ENCODE results near the gene PACRG. TPM values are rescaled to one million over a fixed set of nuclear protein-coding genes. Genes with fewer than 3 reads are reported as not detected.

The PACRG gene
- total and polyA plus RNA-seq, 2 experiments from 2014 or later = 0.17 to 0.68 TPM

DNA sequence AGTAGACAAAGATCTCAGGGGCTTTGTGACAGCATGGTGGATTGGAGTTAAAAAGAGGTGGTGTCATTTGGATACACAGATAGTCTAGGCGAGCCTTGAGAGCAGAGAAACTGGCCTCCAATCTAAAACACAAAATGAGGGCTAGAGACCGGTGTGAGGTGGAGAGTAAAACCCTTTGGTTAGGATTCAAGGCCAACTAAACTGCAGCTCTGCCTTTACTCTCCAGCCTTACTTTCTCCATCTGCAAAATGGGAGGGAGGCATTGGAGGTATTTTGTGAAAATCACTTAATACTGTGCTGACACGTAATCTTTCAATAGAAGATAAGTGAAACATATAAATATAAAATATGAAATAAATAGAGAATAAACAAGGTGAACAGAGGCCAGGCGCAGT is 597.6 kb downstream of the PACRG start:
- Histone ChIP-seq H3K4me2 (no peak overlapping the region), H3F3A (replicated peaks; ENCODE audit: low read depth) (no peaks in the 10 kb centered on the region), H2AFZ (no peak overlapping the region), H3K4me3 (no peak overlapping the region), H3K36me3 (ENCODE audit: insufficient read depth) (no peaks in the 10 kb centered on the region), H3K9me2 (ENCODE audit: insufficient read depth) (no peaks in the 10 kb centered on the region), H3K79me2 (replicated peaks; ENCODE audit: insufficient read depth) (no peaks in the 10 kb centered on the region), H3K27ac (ENCODE audit: low read depth) (no peak overlapping the region), H3K27me3 (ENCODE audit: insufficient read depth) (no peaks in the 10 kb centered on the region), H4K20me1 (replicated peaks; ENCODE audit: insufficient read depth) (no peaks in the 10 kb centered on the region), H3K4me1 (ENCODE audit: insufficient read depth) (no peaks in the 10 kb centered on the region)
- H3K4me1 Mint-ChIP-seq = peaks cover 3% of the 10 kb centered on the region
- H3K27ac Mint-ChIP-seq = no peak overlapping the region
- DNase-seq (ENCODE audit: low spot score) (no peak), ATAC-seq (no peak)
- H3K9me3 Mint-ChIP-seq = peaks cover 7% of the 10 kb centered on the region; the same call in 1 of the 3 replicates
- H3K36me3 Mint-ChIP-seq (ENCODE audit: low read depth) = peaks cover 3% of the 10 kb centered on the region; the same call in 2 of the 3 replicates
- peaks cover 3% of the 10 kb centered on the region for H3K27me3 Mint-ChIP-seq (ENCODE audit: insufficient read depth, low read depth, poor library complexity)
- no peak overlapping the region for H3K4me3 Mint-ChIP-seq
- no peak for TF ChIP-seq CTCF (conservative IDR thresholded peaks at IDR 0.05; ENCODE audit: low read depth in 2 of 2)
- no peak for TF ChIP-seq EZH2 (IDR thresholded peaks at IDR 0.05; ENCODE audit: low read depth, unreplicated experiment)
- TF ChIP-seq JUNB (IDR thresholded peaks at IDR 0.05; ENCODE audit: unreplicated experiment) = no peak
- no peak for TF ChIP-seq STAT1 (IDR thresholded peaks at IDR 0.05; ENCODE audit: unreplicated experiment)
- no peak for TF ChIP-seq POLR2AphosphoS5 (IDR thresholded peaks at IDR 0.05; ENCODE audit: low read depth)
- TF ChIP-seq, protein P1, sequence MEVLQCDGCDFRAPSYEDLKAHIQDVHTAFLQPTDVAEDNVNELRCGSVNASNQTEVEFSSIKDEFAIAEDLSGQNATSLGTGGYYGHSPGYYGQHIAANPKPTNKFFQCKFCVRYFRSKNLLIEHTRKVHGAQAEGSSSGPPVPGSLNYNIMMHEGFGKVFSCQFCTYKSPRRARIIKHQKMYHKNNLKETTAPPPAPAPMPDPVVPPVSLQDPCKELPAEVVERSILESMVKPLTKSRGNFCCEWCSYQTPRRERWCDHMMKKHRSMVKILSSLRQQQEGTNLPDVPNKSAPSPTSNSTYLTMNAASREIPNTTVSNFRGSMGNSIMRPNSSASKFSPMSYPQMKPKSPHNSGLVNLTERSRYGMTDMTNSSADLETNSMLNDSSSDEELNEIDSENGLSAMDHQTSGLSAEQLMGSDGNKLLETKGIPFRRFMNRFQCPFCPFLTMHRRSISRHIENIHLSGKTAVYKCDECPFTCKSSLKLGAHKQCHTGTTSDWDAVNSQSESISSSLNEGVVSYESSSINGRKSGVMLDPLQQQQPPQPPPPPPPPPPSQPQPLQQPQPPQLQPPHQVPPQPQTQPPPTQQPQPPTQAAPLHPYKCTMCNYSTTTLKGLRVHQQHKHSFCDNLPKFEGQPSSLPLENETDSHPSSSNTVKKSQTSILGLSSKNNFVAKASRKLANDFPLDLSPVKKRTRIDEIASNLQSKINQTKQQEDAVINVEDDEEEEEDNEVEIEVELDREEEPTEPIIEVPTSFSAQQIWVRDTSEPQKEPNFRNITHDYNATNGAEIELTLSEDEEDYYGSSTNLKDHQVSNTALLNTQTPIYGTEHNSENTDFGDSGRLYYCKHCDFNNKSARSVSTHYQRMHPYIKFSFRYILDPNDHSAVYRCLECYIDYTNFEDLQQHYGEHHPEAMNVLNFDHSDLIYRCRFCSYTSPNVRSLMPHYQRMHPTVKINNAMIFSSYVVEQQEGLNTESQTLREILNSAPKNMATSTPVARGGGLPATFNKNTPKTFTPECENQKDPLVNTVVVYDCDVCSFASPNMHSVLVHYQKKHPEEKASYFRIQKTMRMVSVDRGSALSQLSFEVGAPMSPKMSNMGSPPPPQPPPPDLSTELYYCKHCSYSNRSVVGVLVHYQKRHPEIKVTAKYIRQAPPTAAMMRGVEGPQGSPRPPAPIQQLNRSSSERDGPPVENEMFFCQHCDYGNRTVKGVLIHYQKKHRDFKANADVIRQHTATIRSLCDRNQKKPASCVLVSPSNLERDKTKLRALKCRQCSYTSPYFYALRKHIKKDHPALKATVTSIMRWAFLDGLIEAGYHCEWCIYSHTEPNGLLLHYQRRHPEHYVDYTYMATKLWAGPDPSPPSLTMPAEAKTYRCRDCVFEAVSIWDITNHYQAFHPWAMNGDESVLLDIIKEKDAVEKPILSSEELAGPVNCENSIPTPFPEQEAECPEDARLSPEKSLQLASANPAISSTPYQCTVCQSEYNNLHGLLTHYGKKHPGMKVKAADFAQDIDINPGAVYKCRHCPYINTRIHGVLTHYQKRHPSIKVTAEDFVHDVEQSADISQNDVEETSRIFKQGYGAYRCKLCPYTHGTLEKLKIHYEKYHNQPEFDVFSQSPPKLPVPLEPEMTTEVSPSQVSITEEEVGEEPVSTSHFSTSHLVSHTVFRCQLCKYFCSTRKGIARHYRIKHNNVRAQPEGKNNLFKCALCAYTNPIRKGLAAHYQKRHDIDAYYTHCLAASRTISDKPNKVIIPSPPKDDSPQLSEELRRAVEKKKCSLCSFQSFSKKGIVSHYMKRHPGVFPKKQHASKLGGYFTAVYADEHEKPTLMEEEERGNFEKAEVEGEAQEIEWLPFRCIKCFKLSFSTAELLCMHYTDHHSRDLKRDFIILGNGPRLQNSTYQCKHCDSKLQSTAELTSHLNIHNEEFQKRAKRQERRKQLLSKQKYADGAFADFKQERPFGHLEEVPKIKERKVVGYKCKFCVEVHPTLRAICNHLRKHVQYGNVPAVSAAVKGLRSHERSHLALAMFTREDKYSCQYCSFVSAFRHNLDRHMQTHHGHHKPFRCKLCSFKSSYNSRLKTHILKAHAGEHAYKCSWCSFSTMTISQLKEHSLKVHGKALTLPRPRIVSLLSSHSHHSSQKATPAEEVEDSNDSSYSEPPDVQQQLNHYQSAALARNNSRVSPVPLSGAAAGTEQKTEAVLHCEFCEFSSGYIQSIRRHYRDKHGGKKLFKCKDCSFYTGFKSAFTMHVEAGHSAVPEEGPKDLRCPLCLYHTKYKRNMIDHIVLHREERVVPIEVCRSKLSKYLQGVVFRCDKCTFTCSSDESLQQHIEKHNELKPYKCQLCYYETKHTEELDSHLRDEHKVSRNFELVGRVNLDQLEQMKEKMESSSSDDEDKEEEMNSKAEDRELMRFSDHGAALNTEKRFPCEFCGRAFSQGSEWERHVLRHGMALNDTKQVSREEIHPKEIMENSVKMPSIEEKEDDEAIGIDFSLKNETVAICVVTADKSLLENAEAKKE (CRISPR knock-in tag; IDR thresholded peaks at IDR 0.05) = no peak
- TF ChIP-seq EZH2phosphoT487 (IDR thresholded peaks at IDR 0.05; ENCODE audit: unreplicated experiment) = no peak
